ENCODE data around the gene GIMAP2. TPM values are rescaled to one million over a fixed set of nuclear protein-coding genes. Genes with fewer than 3 reads are reported as not detected.

Gene GIMAP2
- polyA plus RNA-seq, 1 experiment = 0.10 TPM

DNA sequence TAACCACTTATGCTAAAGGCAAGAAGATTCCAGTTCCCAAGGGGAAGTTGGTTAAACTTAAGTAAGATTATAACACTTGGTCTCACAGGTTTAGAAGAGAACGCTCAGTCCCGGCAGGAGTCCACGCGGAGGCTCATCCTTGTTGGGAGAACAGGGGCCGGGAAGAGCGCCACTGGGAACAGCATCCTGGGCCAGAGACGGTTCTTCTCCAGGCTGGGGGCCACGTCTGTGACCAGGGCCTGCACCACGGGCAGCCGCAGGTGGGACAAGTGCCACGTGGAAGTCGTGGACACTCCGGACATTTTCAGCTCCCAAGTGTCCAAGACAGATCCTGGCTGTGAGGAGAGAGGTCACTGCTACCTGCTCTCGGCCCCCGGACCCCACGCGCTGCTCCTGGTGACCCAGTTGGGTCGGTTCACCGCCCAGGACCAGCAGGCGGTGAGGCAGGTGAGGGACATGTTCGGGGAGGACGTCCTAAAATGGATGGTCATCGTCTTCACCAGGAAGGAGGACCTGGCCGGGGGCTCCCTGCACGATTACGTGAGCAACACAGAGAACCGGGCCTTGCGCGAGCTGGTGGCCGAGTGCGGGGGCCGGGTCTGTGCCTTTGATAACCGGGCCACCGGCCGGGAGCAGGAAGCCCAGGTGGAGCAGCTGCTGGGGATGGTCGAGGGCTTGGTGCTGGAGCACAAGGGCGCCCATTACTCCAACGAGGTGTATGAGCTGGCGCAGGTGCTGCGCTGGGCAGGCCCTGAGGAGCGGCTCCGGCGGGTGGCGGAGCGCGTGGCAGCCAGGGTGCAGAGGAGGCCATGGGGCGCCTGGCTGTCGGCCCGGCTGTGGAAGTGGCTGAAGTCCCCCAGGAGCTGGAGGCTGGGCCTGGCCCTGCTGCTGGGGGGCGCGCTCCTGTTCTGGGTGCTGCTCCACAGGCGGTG, 34.7 kb downstream of the GIMAP2 start:
- POLR2A ChIA-PET = no interaction called here
- H3K4me3 ChIP-seq (ENCODE audit: low read depth, low read length) = no peak overlapping the region
- CTCF ChIA-PET = no interaction called here

DNA sequence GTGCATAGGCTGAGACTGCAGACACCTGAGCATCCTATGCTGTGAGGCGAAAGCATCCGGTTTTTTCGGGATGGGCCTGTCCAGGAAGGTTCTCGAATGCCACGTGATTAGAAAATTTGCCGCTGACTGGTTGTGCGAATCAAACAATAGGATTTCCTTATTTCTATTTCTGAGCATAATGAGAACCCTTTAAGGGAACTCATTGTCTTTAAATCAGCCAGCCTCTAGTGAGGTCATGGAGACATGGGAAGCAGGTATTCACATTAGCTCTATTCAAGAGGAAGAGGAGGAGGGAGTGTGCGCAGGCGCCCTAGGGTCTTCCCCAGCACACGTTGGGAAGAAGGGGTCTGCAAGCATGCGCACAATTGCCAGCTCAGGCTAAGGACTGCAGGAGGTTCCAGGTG, 36.5 kb downstream of the GIMAP2 start:
- ChIA-PET POLR2A (no interaction called here), CTCF (no interaction called here)

More for the DNA sequence above, 34.7 kb downstream of the GIMAP2 start:
- DNase-seq (ENCODE audit: low read depth, low spot score) = no peak
- H3K9me3 ChIP-seq (ENCODE audit: control insufficient read depth, insufficient read depth, low read length) = peaks cover 16% of the 10 kb centered on the region
- TF ChIP-seq, protein P1, sequence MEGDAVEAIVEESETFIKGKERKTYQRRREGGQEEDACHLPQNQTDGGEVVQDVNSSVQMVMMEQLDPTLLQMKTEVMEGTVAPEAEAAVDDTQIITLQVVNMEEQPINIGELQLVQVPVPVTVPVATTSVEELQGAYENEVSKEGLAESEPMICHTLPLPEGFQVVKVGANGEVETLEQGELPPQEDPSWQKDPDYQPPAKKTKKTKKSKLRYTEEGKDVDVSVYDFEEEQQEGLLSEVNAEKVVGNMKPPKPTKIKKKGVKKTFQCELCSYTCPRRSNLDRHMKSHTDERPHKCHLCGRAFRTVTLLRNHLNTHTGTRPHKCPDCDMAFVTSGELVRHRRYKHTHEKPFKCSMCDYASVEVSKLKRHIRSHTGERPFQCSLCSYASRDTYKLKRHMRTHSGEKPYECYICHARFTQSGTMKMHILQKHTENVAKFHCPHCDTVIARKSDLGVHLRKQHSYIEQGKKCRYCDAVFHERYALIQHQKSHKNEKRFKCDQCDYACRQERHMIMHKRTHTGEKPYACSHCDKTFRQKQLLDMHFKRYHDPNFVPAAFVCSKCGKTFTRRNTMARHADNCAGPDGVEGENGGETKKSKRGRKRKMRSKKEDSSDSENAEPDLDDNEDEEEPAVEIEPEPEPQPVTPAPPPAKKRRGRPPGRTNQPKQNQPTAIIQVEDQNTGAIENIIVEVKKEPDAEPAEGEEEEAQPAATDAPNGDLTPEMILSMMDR (IDR thresholded peaks at IDR 0.05; ENCODE audit: low read depth, low read length) = no peak
- no peaks in the 10 kb centered on the region for H3K27me3 ChIP-seq (ENCODE audit: control insufficient read depth, insufficient read depth, low read length)
- no peak overlapping the region for H3K27ac ChIP-seq (ENCODE audit: low read depth, low read length)

DNA sequence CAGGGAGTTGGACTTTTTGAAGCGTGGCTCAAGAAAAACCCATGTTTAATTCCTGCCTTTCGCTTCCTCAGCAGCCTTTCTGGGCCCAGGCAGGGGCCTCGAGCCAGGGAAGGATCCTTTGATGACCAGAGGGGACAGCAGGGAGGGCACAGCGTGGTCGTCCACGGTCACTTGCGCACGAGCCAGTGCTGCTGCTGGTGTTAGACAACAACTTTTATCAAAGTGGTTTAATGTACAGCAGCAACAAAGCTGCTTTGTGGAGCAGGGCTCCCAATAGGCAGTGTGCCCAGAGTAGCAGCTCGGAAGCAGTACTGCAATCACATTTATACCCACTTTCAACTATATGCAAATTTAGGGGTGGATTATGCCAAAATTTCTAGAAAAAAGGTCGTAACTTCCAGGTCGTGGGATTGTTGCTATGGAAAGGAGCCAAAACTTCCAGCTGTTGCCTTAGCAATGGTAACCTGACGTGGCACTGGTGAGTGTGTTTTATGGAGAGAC, 37.0 kb downstream of the GIMAP2 start:
- no peak for DNase-seq (ENCODE audit: low read depth, low spot score)
- CTCF ChIA-PET = no interaction called here

More for the DNA sequence above, 36.5 kb downstream of the GIMAP2 start:
- Histone ChIP-seq H3K27me3 (ENCODE audit: control insufficient read depth, insufficient read depth, low read length) (no peaks in the 10 kb centered on the region), H3K4me3 (ENCODE audit: low read depth, low read length) (no peak overlapping the region), H3K9me3 (ENCODE audit: control insufficient read depth, insufficient read depth, low read length) (peaks cover 16% of the 10 kb centered on the region), H3K27ac (ENCODE audit: low read depth, low read length) (no peak overlapping the region)
- TF ChIP-seq, protein P1 (IDR thresholded peaks at IDR 0.05; ENCODE audit: low read depth, low read length) = no peak
- DNase-seq (ENCODE audit: low read depth, low spot score) = no peak

DNA sequence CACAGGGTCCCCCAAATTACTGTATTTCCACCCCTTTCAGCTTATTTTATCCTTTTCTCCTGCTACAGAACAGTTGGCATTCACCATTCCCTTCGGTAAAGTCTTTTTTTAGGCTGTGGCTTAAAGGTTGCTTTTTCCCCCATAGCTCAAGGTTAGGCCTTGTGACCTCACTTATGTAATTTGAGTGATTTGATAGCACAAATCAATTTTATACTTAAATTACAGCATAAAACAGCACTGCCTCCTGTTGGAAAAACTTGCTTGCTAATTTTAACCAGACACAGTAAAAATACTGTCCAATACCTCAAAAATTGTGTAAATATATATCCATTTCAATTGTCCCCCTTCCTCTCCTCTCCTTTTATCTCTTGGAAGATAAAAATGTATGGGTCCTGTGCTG, 38.0 kb downstream of the GIMAP2 start:
- TF ChIP-seq, protein P1 (IDR thresholded peaks at IDR 0.05; ENCODE audit: low read depth, low read length) = no peak
- Histone ChIP-seq H3K4me3 (ENCODE audit: low read depth, low read length) (no peak overlapping the region), H3K27ac (ENCODE audit: low read depth, low read length) (no peak overlapping the region), H3K27me3 (ENCODE audit: control insufficient read depth, insufficient read depth, low read length) (no peaks in the 10 kb centered on the region), H3K9me3 (ENCODE audit: control insufficient read depth, insufficient read depth, low read length) (peaks cover 16% of the 10 kb centered on the region)
- POLR2A ChIA-PET = no interaction called here
- CTCF ChIA-PET = no interaction called here
- no peak for DNase-seq (ENCODE audit: low read depth, low spot score)

More for the DNA sequence above, 37.0 kb downstream of the GIMAP2 start:
- POLR2A ChIA-PET = no interaction called here
- TF ChIP-seq, protein P1 (IDR thresholded peaks at IDR 0.05; ENCODE audit: low read depth, low read length) = no peak
- Histone ChIP-seq H3K27ac (ENCODE audit: low read depth, low read length) (no peak overlapping the region), H3K27me3 (ENCODE audit: control insufficient read depth, insufficient read depth, low read length) (no peaks in the 10 kb centered on the region), H3K9me3 (ENCODE audit: control insufficient read depth, insufficient read depth, low read length) (peaks cover 16% of the 10 kb centered on the region), H3K4me3 (ENCODE audit: low read depth, low read length) (no peak overlapping the region)

DNA sequence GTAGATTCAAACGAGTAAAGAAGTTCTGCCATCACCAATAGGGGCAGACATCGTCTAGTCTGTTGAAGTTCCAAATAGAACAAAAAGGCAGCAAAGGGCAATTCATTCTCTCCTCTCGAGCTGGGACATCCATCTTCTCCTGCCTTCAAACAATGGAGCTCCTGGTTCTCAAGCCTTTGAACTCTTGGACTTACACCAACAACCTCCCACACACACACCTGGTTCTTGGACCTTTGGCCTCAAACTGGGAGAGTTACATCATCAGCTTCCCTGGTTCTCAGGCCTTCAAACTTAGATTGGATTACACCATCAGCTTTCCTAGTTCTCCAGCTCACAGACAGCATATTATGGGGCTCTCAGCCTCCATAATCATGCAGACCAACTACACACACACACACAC, 41.9 kb downstream of the GIMAP2 start:
- Histone ChIP-seq H3K27me3 (ENCODE audit: control insufficient read depth, insufficient read depth, low read length) (no peaks in the 10 kb centered on the region), H3K4me3 (ENCODE audit: low read depth, low read length) (no peak overlapping the region), H3K27ac (ENCODE audit: low read depth, low read length) (no peak overlapping the region), H3K9me3 (ENCODE audit: control insufficient read depth, insufficient read depth, low read length) (peaks cover 1% of the 10 kb centered on the region)
- ChIA-PET POLR2A (no interaction called here), CTCF (no interaction called here)
- no peak for DNase-seq (ENCODE audit: low read depth, low spot score)
- TF ChIP-seq, protein P1 (IDR thresholded peaks at IDR 0.05; ENCODE audit: low read depth, low read length) = no peak

Measured in AG04450 (cell line).